Measurements from ENCODE around the gene CAPZB.

GRCh38 chr1:19515201-19515600, 29.9 kb upstream of the CAPZB start:
- TF ChIP-seq CTCF (IDR thresholded peaks at IDR 0.05; ENCODE audit: insufficient read depth, low read length, poor library complexity, severe bottlenecking): no peak
- no peak for TF ChIP-seq EZH2phosphoT487 (conservative IDR thresholded peaks at IDR 0.05; ENCODE audit: low read length)
